HepG2 (cell line): ENCODE results near the gene KLB. TPM values are rescaled to one million over a fixed set of nuclear protein-coding genes. Genes with fewer than 3 reads are reported as not detected.

Experiments
- ARNT ChIP-seq: fragments of 450-650 bp; IDR thresholded peaks from 2 replicates; pipeline ENCODE4 v1.6.1; 2017
- ARNTL ChIP-seq: sonication (generic); formaldehyde crosslinking; IDR thresholded peaks from 2 replicates; pipeline ENCODE4 v1.4.0; 2020; ENCODE audit warnings: mild to moderate bottlenecking, missing genetic modification reagents
- ATF5 ChIP-seq: sonication (generic); formaldehyde crosslinking; IDR thresholded peaks from 2 replicates; pipeline ENCODE4 v1.4.0; 2020; ENCODE audit warnings: mild to moderate bottlenecking, low read depth, missing genetic modification reagents
- IRF9 ChIP-seq: sonication (generic); formaldehyde crosslinking; IDR thresholded peaks from 2 replicates; pipeline ENCODE4 v1.8.0; 2022; ENCODE audit warnings: missing genetic modification reagents, mild to moderate bottlenecking, borderline replicate concordance
- ISL2 ChIP-seq: sonication (generic); formaldehyde crosslinking; IDR thresholded peaks from 2 replicates; pipeline ENCODE4 v1.5.0; 2020; ENCODE audit warnings: missing genetic modification reagents
- MAFG ChIP-seq: sonication (generic); formaldehyde crosslinking; IDR thresholded peaks from 2 replicates; pipeline ENCODE4 v1.5.1; 2020; ENCODE audit warnings: mild to moderate bottlenecking, missing genetic modification reagents
- MBNL3 ChIP-seq: fragments of 250-450 bp; sonication (Bioruptor Pico); conservative IDR thresholded peaks from 2 replicates; pipeline ENCODE4 v1.8.0; 2022; ENCODE audit warnings: mild to moderate bottlenecking, inconsistent platforms
- PAXIP1 ChIP-seq: sonication (generic); formaldehyde crosslinking; conservative IDR thresholded peaks from 2 replicates; pipeline ENCODE4 v1.4.0; 2020; ENCODE audit warnings: mild to moderate bottlenecking, missing genetic modification reagents, moderate library complexity
- RFX5 ChIP-seq: IDR thresholded peaks from 2 replicates; pipeline ENCODE4 v1.6.1; 2011; ENCODE audit warnings: low read depth, low read length, improper control_type of control experiment
- TEAD2 ChIP-seq: sonication (generic); formaldehyde crosslinking; IDR thresholded peaks from 2 replicates; pipeline ENCODE4 v1.9.0; 2021; ENCODE audit warnings: missing genetic modification reagents
- ZBTB10 ChIP-seq: sonication (generic); formaldehyde crosslinking; IDR thresholded peaks from 2 replicates; pipeline ENCODE4 v1.4.0; 2020; ENCODE audit warnings: missing genetic modification reagents, borderline replicate concordance
- ZBTB7B ChIP-seq: sonication (generic); formaldehyde crosslinking; IDR thresholded peaks from 2 replicates; pipeline ENCODE4 v1.4.0; 2020; ENCODE audit warnings: missing genetic modification reagents
- ZFP36L2 ChIP-seq: sonication (generic); formaldehyde crosslinking; IDR thresholded peaks from 2 replicates; pipeline ENCODE4 v1.4.0; 2020; ENCODE audit warnings: missing genetic modification reagents
- ZNF329 ChIP-seq: sonication (generic); formaldehyde crosslinking; IDR thresholded peaks from 2 replicates; pipeline ENCODE4 v1.9.0; 2021; ENCODE audit warnings: low read depth, mild to moderate bottlenecking, missing genetic modification reagents
- ZNF552 ChIP-seq: sonication (generic); formaldehyde crosslinking; IDR thresholded peaks from 2 replicates; pipeline ENCODE4 v1.9.0; 2022; ENCODE audit warnings: missing genetic modification reagents, mild to moderate bottlenecking, borderline replicate concordance
- ZNF672 ChIP-seq: sonication (generic); formaldehyde crosslinking; IDR thresholded peaks from 2 replicates; pipeline ENCODE4 v1.8.1; 2022; ENCODE audit warnings: missing genetic modification reagents
- ZNF674 ChIP-seq: sonication (generic); formaldehyde crosslinking; IDR thresholded peaks from 2 replicates; pipeline ENCODE4 v1.5.0; 2020; ENCODE audit warnings: low read depth, mild to moderate bottlenecking, missing genetic modification reagents
- ZNF704 ChIP-seq: sonication (generic); formaldehyde crosslinking; IDR thresholded peaks from 2 replicates; pipeline ENCODE4 v1.8.1; 2023; ENCODE audit warnings: mild to moderate bottlenecking, inconsistent platforms, moderate library complexity, missing genetic modification reagents, borderline replicate concordance
- ZZZ3 ChIP-seq: sonication (generic); formaldehyde crosslinking; IDR thresholded peaks from 2 replicates; pipeline ENCODE4 v1.4.0; 2020; ENCODE audit warnings: missing genetic modification reagents, mild to moderate bottlenecking, borderline replicate concordance
- polyA plus RNA-seq, 8 experiments: library from polyadenylated mRNA; depleted of rRNA in 3 of 8; stranded (reverse) in 7 of 8; unstranded in 1 of 8; fragments of >200 nt; fragmentation: Illumina TruSeq in 4 of 8; extraction: Trizol in 4 of 8; gene quantifications; 2 replicates each; pipeline versions ENCODE4 v1.2.1 to v1.2.3, GENCODE V29; 2011 to 2016; ENCODE audit warnings: low read depth in 4 of 8, missing spikeins in 1 of 8, mixed read lengths in 1 of 8; ENCODE audit not compliant: insufficient read depth in 1 of 8
- total RNA-seq, 5 experiments: library from RNA; depleted of rRNA; stranded (reverse); fragments of >200 nt; fragmentation: Illumina TruSeq; extraction: Trizol; gene quantifications; 2 replicates each; pipeline ENCODE4 v1.2.3, GENCODE V29; 2016; ENCODE audit warnings: low read depth in 1 of 5
- TF ChIP-seq, protein P1 (sequence below): sonication (generic); formaldehyde crosslinking; IDR thresholded peaks from 2 replicates; pipeline ENCODE4 v1.5.0; 2020; ENCODE audit warnings: missing genetic modification reagents, mild to moderate bottlenecking, borderline replicate concordance

KLB gene
- total and polyA plus RNA-seq, 2 of the 13 experiments (the other 11 are each of a cell fraction or from before 2014, with no cell fraction given), result 25.3 to 82.0 TPM

DNA sequence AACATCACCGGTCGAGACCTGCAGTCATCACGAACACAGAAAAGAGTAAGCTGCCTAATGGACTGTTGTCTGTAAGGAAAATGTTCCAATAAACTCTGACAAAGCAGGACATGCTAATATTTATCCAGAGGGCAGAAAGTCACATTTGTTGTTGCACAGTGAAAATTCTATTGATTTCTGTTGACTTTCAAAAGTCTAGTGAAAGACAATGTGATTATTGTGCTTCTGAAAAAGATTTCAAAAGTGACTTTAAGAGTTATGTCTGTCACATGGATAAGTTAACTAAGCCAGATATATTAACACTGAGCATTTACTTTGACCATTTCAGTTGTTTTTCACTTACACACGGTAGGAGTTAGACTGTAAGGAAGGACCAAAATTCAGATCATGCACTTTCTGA, 31.3 kb upstream of the KLB start (continued):
- TF ChIP-seq ZBTB10 (CRISPR knock-in tag) (no peak), ISL2 (CRISPR knock-in tag) (peak; percentile 91), MBNL3 (no peak), ZNF552 (CRISPR knock-in tag) (no peak), PAXIP1 (CRISPR knock-in tag) (peak; percentile 89), ZNF672 (CRISPR knock-in tag) (no peak), ZBTB7B (CRISPR knock-in tag) (no peak), ARNTL (CRISPR knock-in tag) (peak; percentile 59; the same call in 1 of the 2 replicates), MAFG (no peak), ATF5 (CRISPR knock-in tag) (no peak), ZNF704 (CRISPR knock-in tag) (no peak), ARNT (no peak), IRF9 (CRISPR knock-in tag) (no peak), ZFP36L2 (CRISPR knock-in tag) (no peak), RFX5 (no peak), ZNF329 (no peak), ZZZ3 (CRISPR knock-in tag) (no peak), TEAD2 (CRISPR knock-in tag) (no peak), ZNF674 (CRISPR knock-in tag) (no peak)
- TF ChIP-seq, protein P1, sequence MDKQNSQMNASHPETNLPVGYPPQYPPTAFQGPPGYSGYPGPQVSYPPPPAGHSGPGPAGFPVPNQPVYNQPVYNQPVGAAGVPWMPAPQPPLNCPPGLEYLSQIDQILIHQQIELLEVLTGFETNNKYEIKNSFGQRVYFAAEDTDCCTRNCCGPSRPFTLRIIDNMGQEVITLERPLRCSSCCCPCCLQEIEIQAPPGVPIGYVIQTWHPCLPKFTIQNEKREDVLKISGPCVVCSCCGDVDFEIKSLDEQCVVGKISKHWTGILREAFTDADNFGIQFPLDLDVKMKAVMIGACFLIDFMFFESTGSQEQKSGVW (CRISPR knock-in tag), result no peak
